ENCODE results near the gene EIF3D. TPM values are rescaled to one million over a fixed set of nuclear protein-coding genes. Genes with fewer than 3 reads are reported as not detected.

Gene EIF3D
- polyA plus RNA-seq (2014; cell fraction: cytosol; rRNA removed), result 449 and 520 TPM in 2 replicates
- polyA plus RNA-seq (2014; cell fraction: nucleus; rRNA removed), result 283 and 285 TPM in 2 replicates

GRCh38 chr22:36528795-36529751 is at the start of gene EIF3D:
TSS of gene EIF3D (minus strand) at chr22:36529166. CDS start at chr22:36526121, 3,045 bp downstream.
- peak; percentile 100 for DNase-seq (ENCODE audit: low spot score)

GRCh38 chr22:36578619-36579018 is 49.7 kb upstream of the EIF3D start:
- no peak for DNase-seq (ENCODE audit: low spot score)

GRCh38 chr22:36577019-36577418 is 48.1 kb upstream of the EIF3D start:
- DNase-seq (ENCODE audit: low spot score), result no peak

GRCh38 chr22:36574728-36575127 is 45.8 kb upstream of the EIF3D start:
- no peak for DNase-seq (ENCODE audit: low spot score)

GRCh38 chr22:36573815-36574363 is 44.9 kb upstream of the EIF3D start:
- DNase-seq (ENCODE audit: low spot score), result no peak

- no peak for DNase-seq (ENCODE audit: low spot score)
Observed at GRCh38 chr22:36571991-36572390, 43.0 kb upstream of the EIF3D start.

GRCh38 chr22:36569999-36570398 is 41.0 kb upstream of the EIF3D start:
- DNase-seq (ENCODE audit: low spot score), result peak; percentile 59

- no peak for DNase-seq (ENCODE audit: low spot score)
Observed at GRCh38 chr22:36568846-36569245, 39.9 kb upstream of the EIF3D start.

GRCh38 chr22:36566720-36567119 is 37.8 kb upstream of the EIF3D start:
- DNase-seq (ENCODE audit: low spot score), result no peak

GRCh38 chr22:36565686-36566085 is 36.7 kb upstream of the EIF3D start:
- DNase-seq (ENCODE audit: low spot score), result no peak

- DNase-seq (ENCODE audit: low spot score), result no peak
Observed at GRCh38 chr22:36565159-36565507, 36.2 kb upstream of the EIF3D start.

GRCh38 chr22:36564422-36565158 is 35.6 kb upstream of the EIF3D start:
- DNase-seq (ENCODE audit: low spot score), result no peak

GRCh38 chr22:36563898-36564297 is 34.9 kb upstream of the EIF3D start:
- DNase-seq (ENCODE audit: low spot score), result no peak

GRCh38 chr22:36563444-36563843 is 34.5 kb upstream of the EIF3D start:
- DNase-seq (ENCODE audit: low spot score), result no peak

GRCh38 chr22:36563001-36563400 is 34.0 kb upstream of the EIF3D start:
- DNase-seq (ENCODE audit: low spot score), result no peak

- no peak for DNase-seq (ENCODE audit: low spot score)
Observed at GRCh38 chr22:36562261-36562835, 33.4 kb upstream of the EIF3D start.

- no peak for DNase-seq (ENCODE audit: low spot score)
Observed at GRCh38 chr22:36561291-36561811, 32.4 kb upstream of the EIF3D start.

GRCh38 chr22:36560001-36560400 is 31.0 kb upstream of the EIF3D start:
- no peak for DNase-seq (ENCODE audit: low spot score)

- DNase-seq (ENCODE audit: low spot score), result no peak
Observed at GRCh38 chr22:36554098-36554497, 25.1 kb upstream of the EIF3D start.

- no peak for DNase-seq (ENCODE audit: low spot score)
Observed at GRCh38 chr22:36552289-36552688, 23.3 kb upstream of the EIF3D start.

- no peak for DNase-seq (ENCODE audit: low spot score)
Observed at GRCh38 chr22:36550701-36551495, 21.9 kb upstream of the EIF3D start.

Measured in SK-N-DZ (cell line).